Peyer's patch (tissue), 4 donors: Measurements from ENCODE around the gene SNRNP70.

Source experiments
- CTCF ChIP-seq, 6 experiments: fragments of 450-650 bp in 4 of 6; fragments of 200-600 bp in 2 of 6; sonication (generic) in 1 of 6; IDR thresholded peaks; one replicate each; pipeline ENCODE4 v1.5.1; 2017 to 2019; ENCODE audit warnings: antibody characterized with exemption in 6 of 6, mild to moderate bottlenecking in 3 of 6, moderate library complexity in 1 of 6
- POLR2A ChIP-seq, 2 donors: fragments of 450-650 bp; IDR thresholded peaks; one replicate each; pipeline ENCODE4 v1.5.1; 2017; ENCODE audit warnings: antibody characterized with exemption in 2 of 2, mild to moderate bottlenecking in 2 of 2, moderate library complexity in 2 of 2

- no peak for TF ChIP-seq CTCF (IDR thresholded peaks at IDR 0.05)
- TF ChIP-seq POLR2A (IDR thresholded peaks at IDR 0.05), result no peak
Observed at GRCh38 chr19:49109051-49109450, 23.8 kb downstream of the SNRNP70 start.
